Measurements from ENCODE around the gene FREM1.

FREM1 gene

DNA sequence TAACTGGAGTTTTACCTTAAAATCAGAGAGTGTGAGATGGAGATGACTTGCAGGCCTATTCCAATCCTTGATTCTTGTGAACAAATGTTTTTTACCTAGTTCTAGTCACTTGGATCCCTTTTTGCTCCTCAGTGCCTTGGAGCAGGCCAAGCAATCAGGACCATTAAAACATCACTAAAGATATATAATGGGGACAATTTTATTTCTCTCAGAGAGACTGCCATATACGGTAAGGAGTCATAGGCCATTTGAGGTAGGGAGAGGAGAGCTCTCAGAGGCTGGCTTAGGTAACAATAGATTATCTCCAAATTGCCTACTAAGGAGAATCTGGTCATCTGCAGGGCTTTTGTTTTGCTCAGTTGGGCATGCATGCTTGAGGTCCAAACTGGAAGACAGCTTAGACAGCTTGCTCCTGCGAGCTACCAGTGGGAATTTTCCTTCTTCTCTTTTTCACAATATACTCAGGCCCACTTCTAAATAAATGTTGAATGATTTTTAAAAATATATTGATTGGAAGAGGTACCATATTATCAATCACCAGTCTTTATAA lies 44.0 kb downstream of the FREM1 start:
- no peak for DNase-seq

DNA sequence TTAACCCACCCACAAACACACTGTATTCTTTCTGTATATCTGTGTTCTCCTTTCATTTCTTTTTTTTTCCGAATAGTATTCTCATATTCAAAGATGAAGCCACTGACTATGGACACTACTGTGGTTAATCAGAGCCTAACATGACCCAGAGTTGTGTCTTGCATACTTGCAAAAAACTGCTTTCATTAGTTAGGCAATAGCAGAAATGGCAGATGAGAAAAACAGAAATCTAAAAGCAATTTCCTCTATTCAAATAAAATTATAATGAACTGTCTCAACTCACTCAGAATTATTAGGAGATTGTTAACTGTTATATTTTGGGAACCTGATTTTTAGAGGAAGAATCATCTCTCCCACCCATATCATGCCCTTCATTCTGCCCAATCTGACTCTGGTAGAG lies 45.9 kb downstream of the FREM1 start:
- DNase-seq = no peak

DNA sequence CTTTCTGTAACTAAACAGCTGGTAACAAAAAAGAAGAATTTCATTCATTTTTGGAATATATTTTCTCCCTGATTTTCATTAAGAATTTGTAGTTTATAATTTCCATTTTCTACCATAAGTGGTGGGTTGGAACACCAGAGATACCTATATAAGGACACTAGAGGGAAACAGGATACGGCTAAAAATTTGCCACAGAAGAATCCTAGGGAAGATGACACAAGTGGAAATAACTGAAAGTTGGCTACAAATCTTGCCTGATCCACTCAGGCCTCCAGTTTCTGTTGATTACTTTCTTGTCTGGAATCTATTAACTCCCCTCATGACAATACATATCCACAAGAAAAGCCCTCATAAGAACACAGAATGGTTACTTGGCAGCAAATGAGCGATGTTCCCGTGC lies 46.8 kb downstream of the FREM1 start:
- no peak for DNase-seq

DNA sequence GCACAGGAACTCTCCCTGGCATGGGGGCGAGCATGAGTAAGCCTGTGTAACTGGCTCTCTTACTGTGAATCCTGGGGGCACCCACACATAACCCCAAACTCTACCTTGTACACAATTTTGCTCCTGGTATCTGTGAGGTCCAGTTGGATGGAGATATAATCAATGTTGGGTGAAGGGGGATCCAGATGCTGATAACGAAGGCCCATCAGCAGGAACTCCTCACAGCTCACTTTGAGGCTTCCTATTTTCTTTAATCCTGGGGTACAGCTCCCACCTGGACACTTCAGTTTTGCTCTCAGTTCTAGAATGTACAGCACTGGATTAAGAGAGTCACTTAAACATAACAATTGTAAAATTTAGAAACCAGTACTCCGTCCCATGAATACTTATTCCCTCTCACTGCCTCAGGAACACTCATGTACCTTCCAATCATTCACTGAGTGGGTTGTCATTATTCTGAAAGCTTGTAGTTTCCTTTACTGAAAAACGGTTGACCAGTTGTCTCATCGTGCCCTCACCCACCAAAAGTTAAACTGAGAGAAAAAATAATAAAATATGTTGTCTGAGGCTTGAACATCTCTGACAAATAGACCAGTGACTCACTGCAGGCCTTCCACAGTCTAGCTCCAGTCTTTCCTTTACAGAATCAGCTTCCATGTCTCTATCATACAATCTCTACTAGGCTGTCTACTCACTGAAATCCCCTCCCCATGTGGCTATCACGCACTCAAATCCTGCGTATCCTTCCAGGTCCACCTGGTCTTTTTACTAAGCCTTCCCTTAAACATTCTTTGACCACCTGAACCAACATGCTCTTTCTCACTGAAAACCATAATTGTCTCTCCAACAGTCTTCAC lies 52.6 kb downstream of the FREM1 start:
- no peak for DNase-seq

DNA sequence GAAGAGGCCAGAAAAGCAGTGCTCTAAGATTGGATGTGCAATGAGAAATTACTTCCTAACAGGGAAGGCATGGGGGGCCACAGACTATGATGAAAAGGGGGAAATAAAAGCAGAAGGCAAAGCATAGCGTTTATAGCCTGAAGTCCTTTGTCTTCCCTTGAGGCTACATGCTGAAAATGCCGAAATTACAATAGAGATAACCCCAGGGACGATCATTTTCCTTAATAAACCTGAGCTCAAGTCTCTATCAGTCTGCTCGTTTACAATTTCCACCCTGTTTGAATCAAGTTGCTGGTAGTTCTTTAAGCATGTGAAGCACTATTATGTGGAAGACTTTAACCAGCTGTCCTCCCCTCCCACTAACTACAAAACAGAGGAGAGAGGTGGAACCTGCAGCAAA lies 60.4 kb downstream of the FREM1 start:
- no peak for DNase-seq

DNA sequence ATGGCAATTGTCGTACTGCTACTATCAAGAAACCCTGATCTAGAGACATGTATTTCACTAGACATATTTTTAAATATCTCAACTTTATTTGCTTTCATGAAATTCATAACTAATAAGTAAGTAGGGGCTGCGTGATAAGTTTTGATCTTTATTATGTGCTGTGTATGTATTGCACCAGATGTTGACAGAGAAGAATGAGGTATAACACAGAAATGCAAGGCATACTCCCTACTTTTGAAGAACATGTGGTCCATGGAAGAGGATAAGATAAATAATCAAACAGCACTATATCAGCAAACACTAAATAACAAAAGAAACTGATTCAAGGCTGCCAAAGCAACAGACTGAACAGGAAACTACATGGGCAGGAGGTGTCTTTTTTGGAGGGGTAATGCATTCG lies 60.9 kb downstream of the FREM1 start:
- no peak for DNase-seq

DNA sequence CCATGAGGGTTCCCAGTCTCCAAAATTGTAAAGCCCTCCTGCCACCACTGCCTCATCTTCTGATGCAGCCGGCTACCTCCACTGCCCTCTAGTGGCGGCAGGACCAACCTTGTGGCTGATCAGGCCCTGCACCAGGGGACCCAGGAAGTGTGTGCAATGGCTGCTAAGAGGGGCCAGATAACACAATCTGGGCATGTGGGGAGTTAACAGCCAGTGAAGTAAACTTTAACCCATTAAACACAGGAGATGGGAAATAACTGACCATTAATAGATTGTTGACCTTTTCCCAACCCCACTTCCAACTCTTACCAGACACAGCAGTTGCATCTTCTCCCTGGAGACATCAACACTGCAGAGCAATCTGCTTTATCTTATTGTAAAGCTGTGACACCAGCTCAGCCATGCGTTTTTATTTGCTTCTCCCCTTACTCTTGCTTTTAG lies 63.3 kb downstream of the FREM1 start:
- DNase-seq = no peak

DNA sequence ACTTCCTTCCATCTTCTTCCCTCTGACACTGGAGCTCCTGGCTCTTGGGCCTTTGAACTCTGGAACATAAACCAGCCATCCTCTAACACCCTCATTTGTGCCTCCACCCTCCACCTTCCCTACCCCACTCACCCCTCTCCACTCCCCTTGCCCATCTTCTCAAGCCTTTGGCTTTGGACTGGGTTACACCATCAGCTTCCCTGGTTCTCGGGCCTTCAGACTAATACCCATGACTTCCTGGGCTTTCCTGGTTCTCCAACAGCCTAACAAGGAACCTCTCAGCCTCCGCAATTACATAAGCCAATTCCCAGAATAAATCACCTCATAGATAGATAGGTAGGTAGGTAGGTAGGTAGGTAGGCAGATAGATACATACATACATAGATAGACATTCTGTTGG lies 67.1 kb downstream of the FREM1 start:
- DNase-seq = no peak

DNA sequence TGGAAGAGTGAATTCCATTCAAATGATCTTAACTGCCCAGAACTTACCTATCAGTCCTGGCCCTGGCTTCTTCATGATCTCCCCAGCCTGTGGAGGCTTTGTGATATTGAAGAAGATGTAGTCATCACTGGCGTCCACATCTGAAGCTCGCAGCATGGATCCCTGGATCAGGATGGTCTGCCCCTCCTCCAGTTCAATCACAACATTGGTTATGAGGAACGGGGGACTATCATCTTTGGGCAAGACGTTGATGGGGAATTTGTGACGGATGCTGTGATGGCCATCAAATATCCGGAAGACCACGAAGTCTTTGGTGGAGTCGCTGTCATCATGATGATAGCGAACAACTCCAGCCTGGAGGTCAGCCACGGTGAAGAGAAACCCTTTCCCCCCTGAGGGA lies 68.0 kb downstream of the FREM1 start:
- DNase-seq = no peak

DNA sequence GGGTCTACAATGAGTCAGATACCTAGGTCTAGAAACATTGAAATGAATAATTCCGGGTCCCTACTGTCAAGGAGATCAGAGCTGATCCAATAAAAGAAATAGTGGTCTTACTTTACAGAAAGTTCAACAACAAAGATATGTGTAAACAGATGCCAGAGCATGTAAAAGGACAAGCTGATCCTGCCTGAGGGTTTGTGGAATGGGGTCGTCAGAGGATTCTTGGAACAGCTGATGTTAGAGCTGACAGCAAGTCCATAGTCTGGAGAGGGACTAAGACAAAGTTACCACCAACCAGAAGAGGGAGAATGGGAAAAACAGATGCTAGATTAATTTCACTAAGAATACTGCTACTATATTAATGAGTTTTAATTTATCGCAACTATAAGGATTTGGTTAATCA lies 71.5 kb downstream of the FREM1 start:
- DNase-seq = no peak

DNA sequence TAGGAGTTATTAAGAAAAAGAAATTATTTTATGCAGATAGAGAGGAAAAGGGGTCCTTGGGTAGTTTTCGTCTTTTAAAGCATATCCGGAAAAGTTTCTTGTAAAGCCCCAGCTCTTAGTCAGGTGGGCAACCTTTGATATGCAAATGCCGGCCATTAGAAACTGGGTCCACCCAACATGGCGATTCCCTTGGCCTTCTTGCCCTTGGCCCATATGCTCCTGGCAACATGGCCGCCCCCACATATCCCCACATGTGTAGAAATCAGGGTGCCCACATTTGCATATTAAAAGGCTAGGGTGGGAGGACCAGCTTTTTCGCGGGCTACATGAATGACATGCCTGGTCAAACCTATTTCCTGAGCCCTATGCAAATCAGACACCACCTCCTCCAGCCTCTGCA lies 73.3 kb downstream of the FREM1 start:
- DNase-seq = no peak

DNA sequence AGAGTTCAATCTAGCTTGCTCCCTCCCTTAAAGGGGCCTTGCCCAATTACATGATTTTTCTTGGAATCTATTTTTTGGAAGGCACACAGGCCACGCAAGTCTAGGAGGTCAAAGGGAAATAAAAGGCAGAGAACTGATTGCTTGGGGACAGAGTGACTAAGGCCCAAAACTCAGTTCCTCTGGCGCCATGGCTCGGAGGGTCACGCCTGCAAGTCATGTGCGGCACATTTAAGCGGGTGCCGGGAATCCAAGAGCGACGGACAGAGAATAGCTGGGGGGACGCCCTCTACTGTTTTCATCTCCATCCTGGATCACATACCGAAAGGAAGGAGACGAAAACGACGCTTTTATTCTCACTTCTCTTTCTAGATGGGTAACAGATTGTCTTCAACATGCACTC lies 78.6 kb downstream of the FREM1 start:
- no peak for DNase-seq

DNA sequence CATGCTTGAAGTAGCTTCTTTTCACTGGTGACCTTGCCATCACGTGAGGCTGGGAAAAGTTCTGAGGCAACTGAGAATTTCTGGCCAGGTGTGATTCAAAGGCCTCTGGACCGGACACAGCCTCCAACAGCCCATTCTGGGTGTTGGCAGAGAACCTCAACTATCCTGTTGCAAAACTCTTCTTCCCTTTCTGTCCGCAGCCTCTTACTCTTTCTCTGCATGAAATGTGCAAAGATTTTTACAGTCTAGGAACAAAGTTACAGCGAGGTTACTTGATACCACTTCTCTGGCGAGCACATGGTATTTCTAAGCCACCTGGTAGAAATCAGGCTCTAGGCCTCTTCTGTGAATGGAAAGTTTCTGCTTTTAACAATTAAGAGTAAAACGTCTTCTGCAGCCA lies 79.2 kb downstream of the FREM1 start:
- DNase-seq = no peak

DNA sequence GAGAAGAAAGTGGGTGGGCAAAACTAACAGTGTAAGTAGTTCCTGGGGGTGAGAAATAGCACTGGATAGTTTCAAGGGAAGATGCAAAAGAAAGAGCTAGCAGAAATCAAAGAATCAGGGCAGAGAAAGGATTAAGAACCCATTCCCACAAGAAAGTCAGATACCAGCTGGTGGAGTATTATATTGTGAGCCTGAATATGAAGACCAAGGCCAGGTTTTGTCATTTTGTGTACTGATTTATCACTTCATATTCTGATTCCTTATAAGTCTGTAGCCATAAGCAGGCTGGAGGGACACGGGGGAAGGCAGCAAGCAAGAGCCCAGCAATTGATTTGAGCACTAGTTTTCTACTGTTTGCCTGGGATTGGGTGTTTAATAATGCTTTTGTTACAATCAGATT lies 80.2 kb downstream of the FREM1 start:
- no peak for DNase-seq

DNA sequence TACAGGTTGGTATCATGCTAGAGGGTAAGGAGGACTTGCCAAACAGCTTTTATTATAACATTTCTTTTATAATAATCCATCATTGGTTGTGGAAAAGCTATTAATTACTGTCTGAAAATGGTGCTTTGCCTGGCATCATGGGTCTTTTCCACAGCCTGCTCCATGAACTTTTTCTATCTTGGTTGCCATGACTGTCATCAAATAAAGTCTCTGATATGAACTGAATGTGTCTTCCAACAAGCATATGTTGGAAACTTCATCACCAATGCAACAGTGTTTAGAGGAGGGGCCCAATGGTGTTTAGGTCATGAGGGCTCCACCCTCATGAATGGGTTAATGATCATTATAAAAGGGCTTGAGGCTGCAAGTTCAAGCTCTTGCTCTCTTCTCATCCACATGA lies 81.0 kb downstream of the FREM1 start:
- no peak for DNase-seq

DNA sequence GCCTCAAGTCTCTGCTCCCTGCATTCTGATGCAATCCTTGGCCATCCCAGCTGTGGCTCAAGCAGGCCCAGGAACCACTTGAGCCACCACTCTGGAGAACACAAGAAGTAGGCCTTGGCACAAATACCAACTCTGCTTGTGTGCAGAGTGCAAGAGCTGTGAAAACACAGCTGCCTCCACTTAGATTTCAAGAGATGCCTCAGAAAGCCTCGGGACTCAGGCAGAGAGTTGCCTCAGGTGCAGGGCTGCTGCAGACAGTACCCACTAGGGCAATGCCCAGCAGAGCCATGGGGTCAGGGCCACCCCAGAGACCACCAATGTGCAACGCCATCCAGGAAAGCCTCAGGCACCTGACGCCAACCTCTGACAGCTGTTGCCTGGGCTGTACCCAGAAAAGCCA lies 82.4 kb downstream of the FREM1 start:
- no peak for DNase-seq

DNA sequence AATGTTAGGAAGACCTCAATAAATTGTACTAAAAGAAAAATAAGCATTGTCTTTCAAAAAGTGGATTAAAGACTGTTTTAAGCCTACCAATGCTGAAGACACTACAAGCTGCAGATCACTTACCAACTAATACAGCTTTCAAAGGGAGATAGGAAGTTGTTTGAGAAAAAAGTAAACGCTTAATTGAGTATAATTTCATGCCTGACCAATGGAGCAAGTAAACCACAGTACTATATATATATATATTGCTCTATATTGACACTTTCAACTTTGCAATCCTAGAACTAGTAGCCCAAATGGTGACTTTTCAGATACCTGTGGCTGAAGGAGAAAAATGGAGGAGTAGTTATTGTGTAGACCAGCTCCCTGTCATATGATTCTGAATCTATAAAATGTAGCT lies 85.7 kb downstream of the FREM1 start:
- DNase-seq = no peak

DNA sequence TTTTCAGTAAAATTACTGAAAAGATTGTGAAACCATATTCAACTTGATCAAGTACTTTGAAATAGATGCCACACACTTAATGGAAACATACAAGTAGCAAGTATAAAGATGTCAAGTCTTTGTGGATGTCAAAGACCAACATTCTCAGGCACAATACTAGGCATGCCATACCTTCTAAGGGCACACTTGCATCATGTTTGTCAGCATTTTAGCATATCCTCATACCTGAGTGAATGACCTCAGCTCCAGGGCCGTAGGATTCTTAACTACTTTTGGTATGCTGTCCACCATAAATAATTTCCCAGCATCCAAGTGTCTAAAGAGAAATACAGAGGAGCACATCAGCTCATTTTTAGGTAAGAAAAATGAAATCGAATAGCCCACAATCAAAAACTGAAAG lies 86.4 kb downstream of the FREM1 start:
- no peak for DNase-seq

DNA sequence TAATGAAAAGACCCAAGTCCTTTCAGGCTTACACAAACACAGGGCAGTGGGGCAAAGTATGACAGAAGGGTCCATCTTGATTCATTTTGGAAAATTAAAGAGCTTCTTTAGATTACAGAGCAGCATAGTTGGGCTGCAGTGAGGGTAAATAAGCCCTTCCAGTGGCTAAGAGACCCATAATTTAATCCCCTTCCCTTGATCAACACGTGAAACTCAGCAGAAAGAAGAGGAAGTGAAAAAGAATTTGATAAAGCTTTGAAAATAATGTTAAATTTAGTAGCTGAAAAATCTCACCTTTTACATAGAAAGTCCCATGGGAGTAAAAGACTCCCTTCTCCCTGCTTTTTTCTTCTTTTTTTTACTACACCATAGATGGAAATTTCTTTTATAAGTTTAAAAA lies 87.6 kb downstream of the FREM1 start:
- no peak for DNase-seq

DNA sequence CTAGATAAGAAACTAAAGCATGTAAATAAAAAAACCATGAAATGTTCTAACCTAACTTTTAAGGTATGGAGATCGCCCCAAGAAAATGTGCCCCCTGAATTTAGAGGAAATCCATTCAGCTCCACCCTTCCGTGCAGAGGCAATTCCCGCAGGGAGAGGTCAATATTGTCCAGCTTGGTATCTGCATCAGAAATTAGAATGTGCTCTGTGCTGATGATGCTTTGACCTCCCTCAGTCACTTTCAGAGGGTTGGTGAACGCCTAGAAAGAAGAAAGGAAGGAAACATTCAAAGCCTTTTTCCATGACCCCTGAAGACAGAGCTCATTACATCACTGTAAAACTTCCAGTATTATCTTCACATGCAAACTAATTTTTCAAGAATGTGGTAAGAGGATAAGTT lies 91.0 kb downstream of the FREM1 start:
- DNase-seq = no peak

DNA sequence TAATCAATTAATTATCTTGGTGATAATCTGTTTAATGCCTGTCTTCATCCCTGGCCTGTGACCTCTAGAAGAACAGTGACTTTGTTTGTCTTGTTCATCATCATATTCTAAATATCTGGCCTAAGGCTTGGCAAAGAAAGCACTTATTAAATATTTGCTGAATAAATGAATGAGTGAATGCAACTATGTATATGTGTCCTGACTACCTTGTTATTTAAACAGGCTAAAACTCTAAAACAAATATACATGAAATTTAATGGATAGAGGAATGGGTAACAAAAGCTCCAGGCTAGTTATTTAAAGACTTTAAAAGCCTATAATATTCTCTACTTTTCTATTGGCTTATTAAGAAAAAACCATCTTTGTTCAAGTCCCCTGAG lies 96.0 kb downstream of the FREM1 start:
- DNase-seq = no peak

DNA sequence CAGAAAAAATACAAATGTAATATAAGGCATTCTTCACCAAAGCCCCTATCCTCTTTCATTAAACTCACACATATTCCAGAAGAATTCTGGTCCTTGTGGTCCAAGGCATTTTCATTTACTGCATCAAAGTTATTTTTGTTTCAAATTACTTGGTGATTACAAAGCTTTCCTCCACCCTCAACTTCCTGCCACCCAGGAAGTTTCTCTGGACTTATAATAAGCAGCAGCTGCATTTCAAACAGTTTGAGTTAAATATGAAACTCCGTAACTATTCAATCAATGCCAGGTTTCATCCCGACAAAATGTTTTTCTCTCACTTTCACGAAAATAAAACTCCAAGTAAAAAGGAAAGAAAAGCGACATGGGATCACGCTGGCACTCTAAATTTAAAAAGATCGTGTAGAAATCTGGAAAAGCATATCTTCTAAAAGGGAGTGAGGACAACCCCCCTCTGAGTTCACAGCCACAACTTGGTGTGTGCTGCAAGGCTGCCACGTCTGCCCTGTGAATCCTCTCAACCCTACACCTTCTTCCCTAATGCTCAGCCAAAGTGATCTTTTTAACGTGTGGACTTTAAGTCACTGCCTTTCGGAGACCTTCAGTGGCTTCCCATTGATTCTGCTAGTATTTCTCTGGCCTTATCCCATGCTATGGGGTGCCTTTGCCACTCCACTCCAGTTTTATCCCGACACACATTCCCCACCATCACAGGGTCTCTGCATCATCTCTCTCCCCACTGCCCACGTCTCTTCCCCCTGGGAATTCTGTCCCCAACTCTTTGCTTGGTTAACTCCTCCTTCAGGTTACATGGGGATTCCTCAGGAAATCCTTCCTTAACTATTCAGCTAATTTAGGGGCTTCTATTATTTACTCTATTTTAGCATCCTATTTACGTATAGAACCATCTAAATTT lies 96.6 kb downstream of the FREM1 start:
- no peak for DNase-seq

DNA sequence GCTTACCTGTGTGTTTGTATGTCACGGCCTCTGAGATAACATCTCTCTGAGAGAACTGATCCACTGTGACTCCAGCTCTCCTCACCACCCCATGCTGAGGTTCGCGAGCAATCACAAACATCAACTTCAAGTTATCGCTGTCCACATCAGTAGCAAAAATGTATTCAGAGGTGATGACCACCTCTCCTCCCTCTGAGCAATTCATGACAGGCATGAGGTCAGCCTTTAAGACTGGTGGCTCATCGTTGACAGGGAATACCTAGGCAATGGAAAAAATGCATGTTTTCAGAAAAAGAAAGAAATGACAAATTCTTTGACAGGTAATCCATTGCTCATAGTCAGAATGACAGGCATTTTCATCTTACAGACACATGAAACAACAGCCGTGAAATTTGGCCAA lies 97.4 kb downstream of the FREM1 start:
- no peak for DNase-seq

DNA sequence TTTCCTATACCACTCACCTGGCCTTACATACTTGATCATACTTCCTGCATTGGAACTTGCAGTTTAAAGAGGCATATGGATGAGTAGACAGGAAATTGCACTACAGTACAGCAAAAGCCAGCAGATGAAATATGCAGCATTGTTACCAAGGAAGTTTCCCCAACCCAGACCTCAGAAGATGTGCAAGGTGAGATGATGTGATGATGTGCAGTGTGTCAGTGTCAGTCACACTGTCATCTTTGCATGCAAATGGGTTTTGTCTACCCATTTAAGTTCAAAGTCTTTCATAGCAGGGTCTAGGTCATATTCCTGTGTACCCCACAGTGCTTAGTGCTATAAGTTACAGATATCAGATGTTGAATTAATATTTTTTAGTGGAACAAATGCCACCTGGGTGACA lies 98.4 kb downstream of the FREM1 start:
- no peak for DNase-seq

All from midbrain (tissue), 1 donor.